PFSK-1 (cell line): ENCODE results near the gene CRYBA4.

Source experiments
- FOXP2 ChIP-seq: optimal IDR thresholded peaks from 2 replicates; pipeline ENCODE3; 2011; ENCODE audit warnings: borderline replicate concordance, control low read depth, inconsistent platforms; ENCODE audit not compliant: insufficient read depth; ENCODE audit errors: extremely low read length, extremely low read depth
- POLR2AphosphoS5 ChIP-seq: IDR thresholded peaks from 2 replicates; pipeline ENCODE4 v1.6.1; 2012; ENCODE audit warnings: low read depth, mild to moderate bottlenecking, control low read depth, low read length, moderate library complexity
- REST ChIP-seq, 2 experiments: IDR thresholded peaks; 2 replicates each; pipeline versions ENCODE4 v1.6.1 to v1.8.0; 2011 to 2012; ENCODE audit warnings: low read depth in 2 of 2, low read length in 2 of 2, control low read depth in 1 of 2, inconsistent platforms in 1 of 2, mild to moderate bottlenecking in 1 of 2, moderate library complexity in 1 of 2; ENCODE audit not compliant: insufficient read depth in 1 of 2
- SIN3A ChIP-seq: IDR thresholded peaks from 2 replicates; pipeline ENCODE4 v1.6.1; 2012; ENCODE audit warnings: mild to moderate bottlenecking, low read length, moderate library complexity, borderline replicate concordance; ENCODE audit not compliant: insufficient read depth
- TAF1 ChIP-seq: IDR thresholded peaks from 2 replicates; pipeline ENCODE4 v1.6.1; 2012; ENCODE audit warnings: low read length, control low read depth, borderline replicate concordance; ENCODE audit not compliant: insufficient read depth

- TF ChIP-seq TAF1 (no peak), POLR2AphosphoS5 (no peak), SIN3A (no peak), REST (IDR thresholded peaks at IDR 0.05; ENCODE audit: insufficient read depth in 1 of 2, low read depth in 2 of 2, low read length in 2 of 2) (no peak), FOXP2 (no peak)
These were observed 4.2 kb upstream of the CRYBA4 start, which contains the start of gene CRYBB1 for GRCh38 chr22:26617271-26618199.
